GM12801 (cell line): ENCODE measurements around the gene LRRC7.

Experiments
- TF ChIP-seq, protein P1 (sequence below): IDR thresholded peaks from one replicate; pipeline ENCODE4 v1.5.1; 2011; ENCODE audit warnings: control low read depth; ENCODE audit not compliant: insufficient read length; ENCODE audit errors: extremely low read depth

The LRRC7 gene

GRCh38 chr1:70090875-70091274 is 523.2 kb downstream of the LRRC7 start:
- TF ChIP-seq, protein P1, sequence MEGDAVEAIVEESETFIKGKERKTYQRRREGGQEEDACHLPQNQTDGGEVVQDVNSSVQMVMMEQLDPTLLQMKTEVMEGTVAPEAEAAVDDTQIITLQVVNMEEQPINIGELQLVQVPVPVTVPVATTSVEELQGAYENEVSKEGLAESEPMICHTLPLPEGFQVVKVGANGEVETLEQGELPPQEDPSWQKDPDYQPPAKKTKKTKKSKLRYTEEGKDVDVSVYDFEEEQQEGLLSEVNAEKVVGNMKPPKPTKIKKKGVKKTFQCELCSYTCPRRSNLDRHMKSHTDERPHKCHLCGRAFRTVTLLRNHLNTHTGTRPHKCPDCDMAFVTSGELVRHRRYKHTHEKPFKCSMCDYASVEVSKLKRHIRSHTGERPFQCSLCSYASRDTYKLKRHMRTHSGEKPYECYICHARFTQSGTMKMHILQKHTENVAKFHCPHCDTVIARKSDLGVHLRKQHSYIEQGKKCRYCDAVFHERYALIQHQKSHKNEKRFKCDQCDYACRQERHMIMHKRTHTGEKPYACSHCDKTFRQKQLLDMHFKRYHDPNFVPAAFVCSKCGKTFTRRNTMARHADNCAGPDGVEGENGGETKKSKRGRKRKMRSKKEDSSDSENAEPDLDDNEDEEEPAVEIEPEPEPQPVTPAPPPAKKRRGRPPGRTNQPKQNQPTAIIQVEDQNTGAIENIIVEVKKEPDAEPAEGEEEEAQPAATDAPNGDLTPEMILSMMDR, result no peak

GRCh38 chr1:70091811-70092210 is 524.1 kb downstream of the LRRC7 start:
- TF ChIP-seq, protein P1, result no peak

- TF ChIP-seq, protein P1, result no peak
Observed at GRCh38 chr1:70092526-70092925, 524.8 kb downstream of the LRRC7 start.

- TF ChIP-seq, protein P1, result no peak
Observed at GRCh38 chr1:70093250-70093975, 525.7 kb downstream of the LRRC7 start.

DNA sequence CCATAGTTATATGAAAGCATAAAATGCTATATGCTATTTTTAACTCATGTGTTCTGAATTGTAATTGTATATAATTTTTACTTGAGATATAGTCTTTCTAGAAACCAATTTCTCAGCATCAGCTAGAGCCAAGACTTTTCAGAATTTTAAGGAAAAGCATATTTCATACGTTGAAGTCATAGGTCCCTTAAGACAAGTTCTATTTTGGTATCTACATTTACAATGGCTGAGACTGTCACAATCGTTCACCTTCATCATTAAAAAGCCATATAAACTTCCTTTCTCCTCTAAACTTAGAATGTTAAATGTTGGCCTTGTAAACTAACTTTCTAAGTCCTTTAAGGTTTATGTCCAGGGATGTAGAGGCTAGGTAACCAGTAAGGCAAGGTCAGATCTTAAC is 533.5 kb downstream of the LRRC7 start:
- TF ChIP-seq, protein P1, result no peak

GRCh38 chr1:70101774-70102173 is 534.1 kb downstream of the LRRC7 start:
- TF ChIP-seq, protein P1, result no peak

- TF ChIP-seq, protein P1, result no peak
Observed at GRCh38 chr1:70103770-70104169, 536.0 kb downstream of the LRRC7 start.

DNA sequence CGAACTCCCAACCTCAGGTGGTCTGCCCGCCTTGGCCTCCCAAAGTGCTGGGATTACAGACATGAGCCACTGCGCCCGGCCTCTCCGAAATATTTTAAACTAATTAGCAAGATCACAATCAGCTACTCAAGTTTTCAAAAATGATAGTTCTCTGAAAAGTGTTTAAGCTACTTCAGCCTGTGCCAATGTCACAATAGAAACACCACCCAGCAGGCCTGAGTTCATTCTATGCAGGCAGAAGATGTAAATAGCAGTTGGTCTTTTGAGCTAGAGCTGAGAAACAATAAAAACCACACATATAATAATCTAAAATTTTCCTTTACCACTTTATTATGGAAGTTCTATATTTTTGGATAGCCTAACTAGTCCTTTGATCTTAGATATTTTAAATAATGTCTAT is 541.5 kb downstream of the LRRC7 start:
- TF ChIP-seq, protein P1, result no peak
